GM12878 (cell line): Measurements from ENCODE around the gene RUNX3. TPM values are rescaled to one million over a fixed set of nuclear protein-coding genes. Genes with fewer than 3 reads are reported as not detected.

Experiments used
- ATAC-seq: fragments of 200-7000 bp; cut with Tn5 transposase; 3 replicates; pipeline ENCODE4 v1.9.1; 2020; ENCODE audit warnings: mild to moderate bottlenecking, moderate library complexity
- BruUV-seq: library from RNA; stranded (reverse); fragments of 400-500 nt; replicated peaks from 2 replicates; lab custom pipeline; 2021; lab: Mats Ljungman, UMichigan
- CTCF ChIA-PET: fragments of 300-600 bp; sonication (Branson Sonifier 250); formaldehyde crosslinking; extraction: SDS; loops from one replicate; lab custom pipeline; 2021; ENCODE audit warnings: inconsistent platforms; lab: Yijun Ruan, JAX
- POLR2A ChIA-PET: fragments of 350-600 bp; formaldehyde crosslinking; extraction: SDS; loops from one replicate; lab custom pipeline; 2021; ENCODE audit warnings: inconsistent platforms; lab: Charles Lee
- RAD21 ChIA-PET: fragments of 300-600 bp; sonication (Branson Sonifier 250); formaldehyde crosslinking; loops from one replicate; lab custom pipeline; 2023; ENCODE audit warnings: antibody characterized with exemption; ENCODE audit not compliant: unreplicated experiment; lab: Charles Lee
- SMC1A ChIA-PET: fragments of 300-600 bp; sonication (Branson Sonifier 250); formaldehyde crosslinking; loops from one replicate; lab custom pipeline; 2023; ENCODE audit not compliant: unreplicated experiment, uncharacterized antibody; lab: Charles Lee
- DNase-seq: peaks from one replicate; pipeline ENCODE4 v3.0.0-alpha.2; 2011; ENCODE audit warnings: low read depth, low spot score
- FAIRE-seq: peaks from 3 replicates; lab custom pipeline; 2011; peaks lifted over from hg19 to GRCh38; lab: Jason Lieb, UNC
- H2AFZ ChIP-seq: 2 replicates; pipeline ENCODE4 v1.6.0; 2011; ENCODE audit warnings: low read depth, low read length, control low read depth; ENCODE audit not compliant: control insufficient read depth
- H3K27ac ChIP-seq: 2 replicates; pipeline ENCODE4 v1.5.1; 2011; ENCODE audit warnings: control low read depth; ENCODE audit not compliant: control insufficient read depth, insufficient read depth
- H3K27me3 ChIP-seq, 2 experiments: replicated peaks in 1 of 2; 2 replicates each; pipeline versions ENCODE4 v1.6.0 to v1.6.1; 2011; ENCODE audit warnings: low read length in 1 of 2; ENCODE audit not compliant: control insufficient read depth in 2 of 2, insufficient read depth in 2 of 2
- H3K36me3 ChIP-seq, 2 experiments: 2 replicates each; pipeline ENCODE4 v1.5.1; 2011; ENCODE audit warnings: low read length in 1 of 2; ENCODE audit not compliant: control insufficient read depth in 2 of 2, insufficient read depth in 2 of 2
- H3K4me1 ChIP-seq: 2 replicates; pipeline ENCODE4 v1.6.1; 2011; ENCODE audit warnings: mild to moderate bottlenecking, low read length, moderate library complexity, mixed read lengths; ENCODE audit not compliant: control insufficient read depth, insufficient read depth
- H3K4me2 ChIP-seq: 2 replicates; pipeline ENCODE4 v1.6.0; 2011; ENCODE audit warnings: control low read depth; ENCODE audit not compliant: control insufficient read depth, insufficient read depth
- H3K4me3 ChIP-seq: fragments of 200-600 bp; sonication (generic); 2 replicates; pipeline ENCODE4 v1.5.1; 2016
- H3K79me2 ChIP-seq: 2 replicates; pipeline ENCODE4 v1.6.0; 2011; ENCODE audit warnings: low read length; ENCODE audit not compliant: control insufficient read depth, insufficient read depth
- H3K9ac ChIP-seq: 2 replicates; pipeline ENCODE4 v1.8.0; 2011; ENCODE audit warnings: low read length, control low read depth, mixed read lengths; ENCODE audit not compliant: control insufficient read depth, insufficient read depth
- H3K9me3 ChIP-seq: replicated peaks from 3 replicates; pipeline ENCODE4 v1.5.1; 2011; ENCODE audit warnings: mild to moderate bottlenecking, low read length; ENCODE audit not compliant: control insufficient read depth, insufficient read depth
- H4K20me1 ChIP-seq: 2 replicates; pipeline ENCODE4 v1.6.0; 2011; ENCODE audit not compliant: control insufficient read depth, insufficient read depth
- ATF7 ChIP-seq: fragments of 450-650 bp; IDR thresholded peaks from 2 replicates; pipeline ENCODE4 v1.6.1; 2016; ENCODE audit warnings: low read depth, mild to moderate bottlenecking
- EED ChIP-seq: sonication (generic); IDR thresholded peaks from 2 replicates; pipeline ENCODE4 v1.6.1; 2016; ENCODE audit warnings: antibody characterized with exemption, low read depth
- EGR1 ChIP-seq, 2 experiments: IDR thresholded peaks; 1 replicate in 1 of 2; 2 replicates in 1 of 2; pipeline ENCODE4 v1.6.1; 2011 to 2012; ENCODE audit warnings: low read depth in 2 of 2, low read length in 2 of 2, borderline replicate concordance in 1 of 2, mild to moderate bottlenecking in 1 of 2, moderate library complexity in 1 of 2
- ESRRA ChIP-seq: IDR thresholded peaks from 2 replicates; pipeline ENCODE4 v1.6.1; 2012; ENCODE audit warnings: mild to moderate bottlenecking, low read length, improper control_type of control experiment
- EZH2 ChIP-seq: IDR thresholded peaks from 2 replicates; pipeline ENCODE4 v1.6.1; 2012; ENCODE audit warnings: low read depth, mild to moderate bottlenecking, control low read depth, inconsistent platforms, low read length, borderline replicate concordance; ENCODE audit not compliant: control insufficient read depth
- GATAD2B ChIP-seq: fragments of 450-650 bp; conservative IDR thresholded peaks from 2 replicates; pipeline ENCODE4 v1.6.1; 2017; ENCODE audit warnings: low read depth, mild to moderate bottlenecking, moderate library complexity
- IRF4 ChIP-seq: IDR thresholded peaks from 2 replicates; pipeline ENCODE4 v1.6.1; 2011; ENCODE audit warnings: low read depth, low read length
- JUNB ChIP-seq: IDR thresholded peaks from 2 replicates; pipeline ENCODE4 v1.6.1; 2016; ENCODE audit warnings: antibody characterized with exemption, mild to moderate bottlenecking
- KLF5 ChIP-seq: fragments of 450-650 bp; IDR thresholded peaks from 2 replicates; pipeline ENCODE4 v1.6.1; 2014; ENCODE audit warnings: mild to moderate bottlenecking; ENCODE audit not compliant: partially characterized antibody
- MTA2 ChIP-seq: fragments of 450-650 bp; IDR thresholded peaks from 2 replicates; pipeline ENCODE4 v1.6.1; 2016; ENCODE audit warnings: low read depth, mild to moderate bottlenecking, moderate library complexity
- MYC ChIP-seq: IDR thresholded peaks from 2 replicates; pipeline ENCODE4 v1.6.1; 2011; ENCODE audit warnings: mild to moderate bottlenecking, low read length, moderate library complexity, inconsistent platforms; ENCODE audit not compliant: insufficient read depth, insufficient replicate concordance, insufficient read length, severe bottlenecking
- POLR2AphosphoS5 ChIP-seq: IDR thresholded peaks from 2 replicates; pipeline ENCODE4 v1.6.1; 2011; ENCODE audit warnings: mild to moderate bottlenecking, low read length, inconsistent platforms
- RAD21 ChIP-seq: IDR thresholded peaks from 2 replicates; pipeline ENCODE4 v1.6.1; 2011; ENCODE audit warnings: mild to moderate bottlenecking, low read depth, low read length, moderate library complexity; ENCODE audit not compliant: insufficient read depth
- RFX5 ChIP-seq: IDR thresholded peaks from 2 replicates; pipeline ENCODE4 v1.6.1; 2011; ENCODE audit warnings: low read depth, low read length, improper control_type of control experiment
- RUNX3 ChIP-seq: IDR thresholded peaks from 2 replicates; pipeline ENCODE4 v1.6.1; 2012; ENCODE audit warnings: low read length, inconsistent platforms
- SIX5 ChIP-seq: IDR thresholded peaks from 2 replicates; pipeline ENCODE4 v1.6.1; 2011; ENCODE audit warnings: mild to moderate bottlenecking, low read depth, low read length, moderate library complexity; ENCODE audit not compliant: severe bottlenecking
- SMARCA5 ChIP-seq: fragments of 450-650 bp; IDR thresholded peaks from 2 replicates; pipeline ENCODE4 v1.6.1; 2017; ENCODE audit warnings: mild to moderate bottlenecking
- SREBF1 ChIP-seq: IDR thresholded peaks from 2 replicates; pipeline ENCODE4 v1.6.1; 2012; ENCODE audit warnings: mild to moderate bottlenecking, low read length
- SRF ChIP-seq, 2 experiments: IDR thresholded peaks; 2 replicates each; pipeline ENCODE4 v1.6.1; 2011; ENCODE audit warnings: low read depth in 2 of 2, low read length in 2 of 2, mild to moderate bottlenecking in 1 of 2, moderate library complexity in 1 of 2
- SUZ12 ChIP-seq: fragments of 200-600 bp; sonication (generic); IDR thresholded peaks from one replicate; pipeline ENCODE4 v1.6.1; 2018; ENCODE audit warnings: antibody characterized with exemption, mild to moderate bottlenecking; ENCODE audit not compliant: unreplicated experiment
- TARDBP ChIP-seq: IDR thresholded peaks from 2 replicates; pipeline ENCODE4 v1.6.1; 2016; ENCODE audit warnings: borderline replicate concordance
- TCF12 ChIP-seq: IDR thresholded peaks from 2 replicates; pipeline ENCODE4 v1.6.1; 2011; ENCODE audit warnings: low read depth, mild to moderate bottlenecking, low read length
- WGBS: methylation state at CpG from one replicate; pipeline ENCODE4 v1.1.6; 2016; ENCODE audit warnings: low lambda C conversion rate; ENCODE audit not compliant: insufficient replicate concordance, insufficient coverage; ENCODE audit errors: missing lambda C conversion rate; 5-methylcytosine and 5-hydroxymethylcytosine counted together
- in situ Hi-C: fragments of 300-500 bp; cut with MboI; formaldehyde crosslinking; loops from 9 replicates; pipeline ENCODE4 v1.14.3; 2018; ENCODE audit warnings: mixed read lengths
- intact Hi-C: fragments of 100-400 bp; cut with micrococcal nuclease; formaldehyde crosslinking; loops from one replicate; pipeline ENCODE4 v1.14.2; 2022; ENCODE audit not compliant: unreplicated experiment
- polyA plus RNA-seq, 11 experiments: library from polyadenylated mRNA; depleted of rRNA in 4 of 11; unstranded in 6 of 11; stranded (reverse) in 5 of 11; fragments of >200 nt; fragmentation: Nextera tagmentation in 4 of 11; fragmentation: Illumina TruSeq in 1 of 11; extraction: Ambion mirVana in 4 of 11; extraction: Trizol in 1 of 11; gene quantifications; 1 replicate in 1 of 11; 2 replicates in 10 of 11; pipeline versions ENCODE4 v1.2.1 to v1.2.3, GENCODE V29; 2011 to 2016; ENCODE audit warnings: inconsistent platforms in 2 of 11, missing spikeins in 2 of 11, low read depth in 1 of 11
- total RNA-seq, 4 experiments: library from RNA; depleted of rRNA in 3 of 4; stranded (reverse); fragments of >200 nt in 3 of 4; fragmentation: Illumina TruSeq in 1 of 4; extraction: Trizol in 1 of 4; gene quantifications; 2 replicates each; pipeline versions ENCODE4 v1.2.1 to v1.2.3, GENCODE V29; 2013 to 2021

Gene RUNX3
- total and polyA plus RNA-seq, 10 of the 15 experiments (the other 5 are each of a cell fraction or from before 2014, with no cell fraction given) = 19.0 to 151 (median 31.4) TPM

- no TSS peak for BruUV-seq
- intact Hi-C loops = no loop called here
- ChIA-PET RAD21 (interaction anchor here (1.1 to 2.3 kb wide), 16 partner anchors 11 to 100 kb away, joined by 3 to 33 read pairs (median 8); partner anchors contain the start of gene RUNX3), CTCF (interaction anchor here (1.2 to 4.2 kb wide), 15 partner anchors 9 to 292 kb away, joined by 3 to 51 read pairs (median 7); partner anchors contain the start of gene RUNX3), SMC1A (interaction anchor here (0.6 to 4.6 kb wide), 13 partner anchors 9 to 152 kb away, joined by 3 to 64 read pairs (median 5); no protein-coding TSS in a partner anchor), POLR2A (interaction anchor here (1.2 to 3.7 kb wide), 7 partner anchors 8 to 85 kb away, joined by 3 to 20 read pairs (median 7); partner anchors contain the start of gene RUNX3)
- ATAC-seq (peak; percentile 5), DNase-seq (no peak), FAIRE-seq (no peak)
- peak overlapping the region; percentile 85 for H3K27ac ChIP-seq
- no peak overlapping the region for H2AFZ ChIP-seq
- WGBS = 26% methylated on average over 8 of the region's 9 CpGs
- no peaks in the 10 kb centered on the region for H3K9me3 ChIP-seq
- peaks cover 97% of the 10 kb centered on the region for H3K79me2 ChIP-seq
- peaks cover 10% of the 10 kb centered on the region for H4K20me1 ChIP-seq
- no peaks in the 10 kb centered on the region for H3K27me3 ChIP-seq
- peak overlapping the region; percentile 44; the same call in 1 of the 2 replicates for H3K4me3 ChIP-seq
- H3K4me1 ChIP-seq = peaks cover 63% of the 10 kb centered on the region
- peak overlapping the region; percentile 61 for H3K4me2 ChIP-seq
- peak overlapping the region; percentile 57 for H3K9ac ChIP-seq
- in situ Hi-C loops = no loop called here
- H3K36me3 ChIP-seq = peaks cover 33% of the 10 kb centered on the region in 2 experiments
- TF ChIP-seq SRF (IDR thresholded peaks at IDR 0.05; ENCODE audit: low read depth in 2 of 2, low read length in 2 of 2) (0 out of 4 replicates have a peak, but pooled peaks of 1 of the 2 experiments have one; percentile 3), KLF5 (no peak), TARDBP (no peak), SMARCA5 (no peak), ATF7 (no peak), ESRRA (no peak), POLR2AphosphoS5 (peak; percentile 49; the same call in 1 of the 2 replicates), EGR1 (IDR thresholded peaks at IDR 0.05; ENCODE audit: borderline replicate concordance in 1 of 2, low read depth in 2 of 2, low read length in 2 of 2) (0 out of 3 replicates have a peak, but pooled peaks of 1 of the 2 experiments have one; percentile 2), EED (no peak), SUZ12 (no peak), EZH2 (no peak), MYC (no peak), SIX5 (no peak), MTA2 (no peak), RUNX3 (no peak), JUNB (no peak), GATAD2B (no peak), IRF4 (no peak), RFX5 (no peak), SREBF1 (no peak), RAD21 (peak; percentile 40; the same call in 1 of the 2 replicates), TCF12 (0 out of 2 replicates have a peak, but pooled peaks have one; percentile 9)
These were observed 18.2 kb upstream of the RUNX3 start for GRCh38 chr1:24948079-24948827.
